GM12878 (cell line): ENCODE results near the gene STK11. TPM values are rescaled to one million over a fixed set of nuclear protein-coding genes. Genes with fewer than 3 reads are reported as not detected.

ENCODE experiments used
- CEBPB ChIP-seq, 2 experiments: fragments of 150-350 bp in 1 of 2; IDR thresholded peaks; 2 replicates each; pipeline ENCODE4 v1.6.1; 2012 to 2014; ENCODE audit warnings: low read depth in 2 of 2, low read length in 2 of 2, borderline replicate concordance in 1 of 2, inconsistent platforms in 1 of 2
- JUND ChIP-seq: IDR thresholded peaks from 2 replicates; pipeline ENCODE4 v1.6.1; 2012; ENCODE audit warnings: low read depth, mild to moderate bottlenecking, low read length, improper control_type of control experiment, moderate library complexity
- NFYA ChIP-seq: IDR thresholded peaks from 2 replicates; pipeline ENCODE4 v1.6.1; 2011; ENCODE audit warnings: low read depth, mild to moderate bottlenecking, low read length, improper control_type of control experiment, borderline replicate concordance
- SMAD5 ChIP-seq: IDR thresholded peaks from 2 replicates; pipeline ENCODE4 v1.6.1; 2016; ENCODE audit warnings: antibody characterized with exemption, low read depth
- SPI1 ChIP-seq: IDR thresholded peaks from 2 replicates; pipeline ENCODE4 v1.6.1; 2011; ENCODE audit warnings: low read depth, mild to moderate bottlenecking, low read length, moderate library complexity, borderline replicate concordance; ENCODE audit not compliant: insufficient read depth
- SREBF1 ChIP-seq: IDR thresholded peaks from 2 replicates; pipeline ENCODE4 v1.6.1; 2012; ENCODE audit warnings: mild to moderate bottlenecking, low read length
- TCF3 ChIP-seq: IDR thresholded peaks from 2 replicates; pipeline ENCODE4 v1.6.1; 2012; ENCODE audit warnings: low read depth, mild to moderate bottlenecking, low read length, borderline replicate concordance; ENCODE audit not compliant: insufficient read depth
- polyA plus RNA-seq, 11 experiments: library from polyadenylated mRNA; depleted of rRNA in 4 of 11; unstranded in 6 of 11; stranded (reverse) in 5 of 11; fragments of >200 nt; fragmentation: Nextera tagmentation in 4 of 11; fragmentation: Illumina TruSeq in 1 of 11; extraction: Ambion mirVana in 4 of 11; extraction: Trizol in 1 of 11; gene quantifications; 1 replicate in 1 of 11; 2 replicates in 10 of 11; pipeline versions ENCODE4 v1.2.1 to v1.2.3, GENCODE V29; 2011 to 2016; ENCODE audit warnings: inconsistent platforms in 2 of 11, missing spikeins in 2 of 11, low read depth in 1 of 11
- total RNA-seq, 4 experiments: library from RNA; depleted of rRNA in 3 of 4; stranded (reverse); fragments of >200 nt in 3 of 4; fragmentation: Illumina TruSeq in 1 of 4; extraction: Trizol in 1 of 4; gene quantifications; 2 replicates each; pipeline versions ENCODE4 v1.2.1 to v1.2.3, GENCODE V29; 2013 to 2021
- TF ChIP-seq, protein P1 (sequence below): IDR thresholded peaks from 2 replicates; pipeline ENCODE4 v1.6.1; 2012; ENCODE audit warnings: low read depth, low read length, improper control_type of control experiment
- TF ChIP-seq, protein P2 (sequence below): fragments of 450-650 bp; IDR thresholded peaks from 2 replicates; pipeline ENCODE4 v1.6.1; 2018; ENCODE audit warnings: mild to moderate bottlenecking, low read depth, moderate library complexity; ENCODE audit not compliant: partially characterized antibody
- TF ChIP-seq, protein P3 (sequence below): IDR thresholded peaks from 2 replicates; pipeline ENCODE4 v1.6.1; 2011; ENCODE audit warnings: mild to moderate bottlenecking, low read depth, low read length, moderate library complexity; ENCODE audit not compliant: insufficient replicate concordance

The STK11 gene
- total and polyA plus RNA-seq, 10 of the 15 experiments (the other 5 are each of a cell fraction or from before 2014, with no cell fraction given) = 0.33 to 71.0 (median 23.8) TPM

DNA sequence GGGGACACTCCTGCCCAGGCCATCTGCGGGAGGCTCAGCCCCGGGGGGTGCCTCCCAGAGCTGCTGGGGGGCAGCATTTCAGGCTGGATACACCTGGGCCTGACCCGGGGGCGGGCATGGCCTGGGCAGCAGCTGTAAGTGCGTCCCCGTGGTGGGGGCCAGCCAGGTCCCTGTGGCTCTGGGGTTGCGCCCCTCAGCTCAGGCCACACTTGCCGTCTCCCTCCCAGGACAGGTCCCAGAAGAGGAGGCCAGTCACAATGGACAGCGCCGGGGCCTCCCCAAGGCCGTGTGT, 20.6 kb downstream of the STK11 start (continued):
- TF ChIP-seq, protein P1, sequence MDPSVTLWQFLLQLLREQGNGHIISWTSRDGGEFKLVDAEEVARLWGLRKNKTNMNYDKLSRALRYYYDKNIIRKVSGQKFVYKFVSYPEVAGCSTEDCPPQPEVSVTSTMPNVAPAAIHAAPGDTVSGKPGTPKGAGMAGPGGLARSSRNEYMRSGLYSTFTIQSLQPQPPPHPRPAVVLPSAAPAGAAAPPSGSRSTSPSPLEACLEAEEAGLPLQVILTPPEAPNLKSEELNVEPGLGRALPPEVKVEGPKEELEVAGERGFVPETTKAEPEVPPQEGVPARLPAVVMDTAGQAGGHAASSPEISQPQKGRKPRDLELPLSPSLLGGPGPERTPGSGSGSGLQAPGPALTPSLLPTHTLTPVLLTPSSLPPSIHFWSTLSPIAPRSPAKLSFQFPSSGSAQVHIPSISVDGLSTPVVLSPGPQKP = no peak
- no peak for TF ChIP-seq JUND
- no peak for TF ChIP-seq SMAD5
- TF ChIP-seq SPI1 = no peak
- TF ChIP-seq, protein P2, sequence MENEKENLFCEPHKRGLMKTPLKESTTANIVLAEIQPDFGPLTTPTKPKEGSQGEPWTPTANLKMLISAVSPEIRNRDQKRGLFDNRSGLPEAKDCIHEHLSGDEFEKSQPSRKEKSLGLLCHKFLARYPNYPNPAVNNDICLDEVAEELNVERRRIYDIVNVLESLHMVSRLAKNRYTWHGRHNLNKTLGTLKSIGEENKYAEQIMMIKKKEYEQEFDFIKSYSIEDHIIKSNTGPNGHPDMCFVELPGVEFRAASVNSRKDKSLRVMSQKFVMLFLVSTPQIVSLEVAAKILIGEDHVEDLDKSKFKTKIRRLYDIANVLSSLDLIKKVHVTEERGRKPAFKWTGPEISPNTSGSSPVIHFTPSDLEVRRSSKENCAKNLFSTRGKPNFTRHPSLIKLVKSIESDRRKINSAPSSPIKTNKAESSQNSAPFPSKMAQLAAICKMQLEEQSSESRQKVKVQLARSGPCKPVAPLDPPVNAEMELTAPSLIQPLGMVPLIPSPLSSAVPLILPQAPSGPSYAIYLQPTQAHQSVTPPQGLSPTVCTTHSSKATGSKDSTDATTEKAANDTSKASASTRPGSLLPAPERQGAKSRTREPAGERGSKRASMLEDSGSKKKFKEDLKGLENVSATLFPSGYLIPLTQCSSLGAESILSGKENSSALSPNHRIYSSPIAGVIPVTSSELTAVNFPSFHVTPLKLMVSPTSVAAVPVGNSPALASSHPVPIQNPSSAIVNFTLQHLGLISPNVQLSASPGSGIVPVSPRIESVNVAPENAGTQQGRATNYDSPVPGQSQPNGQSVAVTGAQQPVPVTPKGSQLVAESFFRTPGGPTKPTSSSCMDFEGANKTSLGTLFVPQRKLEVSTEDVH = no peak
- TF ChIP-seq NFYA = no peak
- TF ChIP-seq, protein P3, sequence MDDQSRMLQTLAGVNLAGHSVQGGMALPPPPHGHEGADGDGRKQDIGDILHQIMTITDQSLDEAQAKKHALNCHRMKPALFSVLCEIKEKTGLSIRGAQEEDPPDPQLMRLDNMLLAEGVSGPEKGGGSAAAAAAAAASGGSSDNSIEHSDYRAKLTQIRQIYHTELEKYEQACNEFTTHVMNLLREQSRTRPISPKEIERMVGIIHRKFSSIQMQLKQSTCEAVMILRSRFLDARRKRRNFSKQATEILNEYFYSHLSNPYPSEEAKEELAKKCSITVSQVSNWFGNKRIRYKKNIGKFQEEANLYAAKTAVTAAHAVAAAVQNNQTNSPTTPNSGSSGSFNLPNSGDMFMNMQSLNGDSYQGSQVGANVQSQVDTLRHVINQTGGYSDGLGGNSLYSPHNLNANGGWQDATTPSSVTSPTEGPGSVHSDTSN = no peak
- no peak for TF ChIP-seq CEBPB (IDR thresholded peaks at IDR 0.05; ENCODE audit: borderline replicate concordance in 1 of 2, low read depth in 2 of 2, low read length in 2 of 2)
- TF ChIP-seq TCF3 = no peak
- TF ChIP-seq SREBF1 = no peak
